Activated T-helper 17 cell treated with anti-CD3 and anti-CD28 coated beads, Interleukin-2, amount 50 U/mL, for 72 hours (primary cell): ENCODE results near the gene PTPRN2. TPM values are rescaled to one million over a fixed set of nuclear protein-coding genes. Genes with fewer than 3 reads are reported as not detected.
A peak's percentile ranks its signal among the peaks of the same experiment; 100 is the strongest.

Experiments
- ATAC-seq: fragments of 150-1000 bp; cut with Tn5 transposase; replicated peaks from 2 replicates; pipeline ENCODE4 v1.10.0; 2021; ENCODE audit warnings: mild to moderate bottlenecking, moderate library complexity
- H3K27ac Mint-ChIP-seq: one replicate; pipeline ENCODE4 v1.8.0; 2022; ENCODE audit warnings: mixed read lengths
- H3K27me3 Mint-ChIP-seq: one replicate; pipeline ENCODE4 v1.8.0; 2022; ENCODE audit warnings: mixed read lengths
- H3K36me3 Mint-ChIP-seq: one replicate; pipeline ENCODE4 v1.8.0; 2022; ENCODE audit warnings: low read depth, mild to moderate bottlenecking, mixed read lengths
- H3K4me1 Mint-ChIP-seq: one replicate; pipeline ENCODE4 v1.8.0; 2022; ENCODE audit warnings: mixed read lengths
- H3K4me3 Mint-ChIP-seq: one replicate; pipeline ENCODE4 v1.8.0; 2022; ENCODE audit warnings: mild to moderate bottlenecking, mixed read lengths
- H3K9me3 Mint-ChIP-seq: one replicate; pipeline ENCODE4 v1.8.0; 2022; ENCODE audit warnings: mixed read lengths
- total RNA-seq, 2 donors: library from RNA; stranded (reverse); gene quantifications; one replicate each; pipeline ENCODE4 v1.2.3, GENCODE V29; 2022

The PTPRN2 gene
- total RNA-seq, 2 donors from 2014 or later, result 0.48 to 1.4 TPM

GRCh38 chr7:157867685-157868305, 719.8 kb downstream of the PTPRN2 start:
- no peak overlapping the region for H3K4me3 Mint-ChIP-seq

GRCh38 chr7:157866336-157866924, 721.2 kb downstream of the PTPRN2 start:
- Mint-ChIP-seq H3K4me3 (no peak overlapping the region), H3K9me3 (no peaks in the 10 kb centered on the region), H3K27me3 (no peaks in the 10 kb centered on the region), H3K27ac (no peak overlapping the region), H3K4me1 (peaks cover under 1% of the 10 kb centered on the region), H3K36me3 (no peaks in the 10 kb centered on the region)
- no peak for ATAC-seq

More at GRCh38 chr7:157867685-157868305, 719.8 kb downstream of the PTPRN2 start:
- no peak for ATAC-seq
- H3K27ac Mint-ChIP-seq, result no peak overlapping the region
- H3K4me1 Mint-ChIP-seq, result peaks cover 9% of the 10 kb centered on the region
- no peaks in the 10 kb centered on the region for H3K27me3 Mint-ChIP-seq
- H3K36me3 Mint-ChIP-seq, result no peaks in the 10 kb centered on the region
- no peaks in the 10 kb centered on the region for H3K9me3 Mint-ChIP-seq

- no peaks in the 10 kb centered on the region for H3K9me3 Mint-ChIP-seq
- ATAC-seq, result no peak
- no peaks in the 10 kb centered on the region for H3K36me3 Mint-ChIP-seq
- H3K4me3 Mint-ChIP-seq, result no peak overlapping the region
- no peaks in the 10 kb centered on the region for H3K4me1 Mint-ChIP-seq
- H3K27ac Mint-ChIP-seq, result no peak overlapping the region
- no peaks in the 10 kb centered on the region for H3K27me3 Mint-ChIP-seq
Observed at GRCh38 chr7:157865351-157866165, 722.1 kb downstream of the PTPRN2 start.

GRCh38 chr7:157864911-157865310, 722.7 kb downstream of the PTPRN2 start:
- H3K4me1 Mint-ChIP-seq, result no peaks in the 10 kb centered on the region
- H3K27me3 Mint-ChIP-seq, result no peaks in the 10 kb centered on the region
- H3K36me3 Mint-ChIP-seq, result no peaks in the 10 kb centered on the region
- no peak for ATAC-seq
- H3K4me3 Mint-ChIP-seq, result no peak overlapping the region
- no peak overlapping the region for H3K27ac Mint-ChIP-seq
- no peaks in the 10 kb centered on the region for H3K9me3 Mint-ChIP-seq

- ATAC-seq, result no peak
- H3K4me3 Mint-ChIP-seq, result no peak overlapping the region
- no peak overlapping the region for H3K27ac Mint-ChIP-seq
- no peaks in the 10 kb centered on the region for H3K36me3 Mint-ChIP-seq
- H3K9me3 Mint-ChIP-seq, result no peaks in the 10 kb centered on the region
- no peaks in the 10 kb centered on the region for H3K27me3 Mint-ChIP-seq
- no peaks in the 10 kb centered on the region for H3K4me1 Mint-ChIP-seq
Observed at GRCh38 chr7:157863906-157864810, 723.5 kb downstream of the PTPRN2 start.

- H3K27me3 Mint-ChIP-seq, result no peaks in the 10 kb centered on the region
- no peaks in the 10 kb centered on the region for H3K36me3 Mint-ChIP-seq
- no peaks in the 10 kb centered on the region for H3K4me1 Mint-ChIP-seq
- no peak for ATAC-seq
- H3K27ac Mint-ChIP-seq, result no peak overlapping the region
- no peaks in the 10 kb centered on the region for H3K9me3 Mint-ChIP-seq
- no peak overlapping the region for H3K4me3 Mint-ChIP-seq
Observed at GRCh38 chr7:157863176-157863575, 724.4 kb downstream of the PTPRN2 start.

GRCh38 chr7:157862731-157863130, 724.9 kb downstream of the PTPRN2 start:
- no peak overlapping the region for H3K27ac Mint-ChIP-seq
- no peaks in the 10 kb centered on the region for H3K4me1 Mint-ChIP-seq
- H3K4me3 Mint-ChIP-seq, result no peak overlapping the region
- ATAC-seq, result no peak
- H3K36me3 Mint-ChIP-seq, result no peaks in the 10 kb centered on the region
- H3K9me3 Mint-ChIP-seq, result no peaks in the 10 kb centered on the region
- H3K27me3 Mint-ChIP-seq, result no peaks in the 10 kb centered on the region

- ATAC-seq, result no peak
- no peaks in the 10 kb centered on the region for H3K27me3 Mint-ChIP-seq
- no peak overlapping the region for H3K27ac Mint-ChIP-seq
- H3K9me3 Mint-ChIP-seq, result no peaks in the 10 kb centered on the region
- no peak overlapping the region for H3K4me3 Mint-ChIP-seq
- H3K4me1 Mint-ChIP-seq, result no peaks in the 10 kb centered on the region
- H3K36me3 Mint-ChIP-seq, result no peaks in the 10 kb centered on the region
Observed at GRCh38 chr7:157861551-157861950, 726.1 kb downstream of the PTPRN2 start.

GRCh38 chr7:157861031-157861491, 726.6 kb downstream of the PTPRN2 start:
- no peak overlapping the region for H3K4me3 Mint-ChIP-seq
- no peaks in the 10 kb centered on the region for H3K36me3 Mint-ChIP-seq
- H3K4me1 Mint-ChIP-seq, result no peaks in the 10 kb centered on the region
- ATAC-seq, result no peak
- no peaks in the 10 kb centered on the region for H3K27me3 Mint-ChIP-seq
- no peaks in the 10 kb centered on the region for H3K9me3 Mint-ChIP-seq
- H3K27ac Mint-ChIP-seq, result no peak overlapping the region

- Mint-ChIP-seq H3K4me1 (no peaks in the 10 kb centered on the region), H3K9me3 (no peaks in the 10 kb centered on the region), H3K36me3 (no peaks in the 10 kb centered on the region), H3K27me3 (no peaks in the 10 kb centered on the region), H3K4me3 (no peak overlapping the region), H3K27ac (no peak overlapping the region)
- no peak for ATAC-seq
Observed at GRCh38 chr7:157860406-157860805, 727.2 kb downstream of the PTPRN2 start.

- no peak overlapping the region for H3K27ac Mint-ChIP-seq
- ATAC-seq, result peak; percentile 37
- H3K27me3 Mint-ChIP-seq, result no peaks in the 10 kb centered on the region
- no peak overlapping the region for H3K4me3 Mint-ChIP-seq
- H3K36me3 Mint-ChIP-seq, result no peaks in the 10 kb centered on the region
- H3K4me1 Mint-ChIP-seq, result no peaks in the 10 kb centered on the region
- H3K9me3 Mint-ChIP-seq, result no peaks in the 10 kb centered on the region
Observed at GRCh38 chr7:157859915-157860314, 727.7 kb downstream of the PTPRN2 start.

GRCh38 chr7:157857578-157858075, 730.0 kb downstream of the PTPRN2 start:
- no peaks in the 10 kb centered on the region for H3K9me3 Mint-ChIP-seq
- no peaks in the 10 kb centered on the region for H3K4me1 Mint-ChIP-seq
- H3K27me3 Mint-ChIP-seq, result no peaks in the 10 kb centered on the region
- ATAC-seq, result peak; percentile 45
- no peak overlapping the region for H3K27ac Mint-ChIP-seq
- H3K36me3 Mint-ChIP-seq, result no peaks in the 10 kb centered on the region
- H3K4me3 Mint-ChIP-seq, result no peak overlapping the region

- no peaks in the 10 kb centered on the region for H3K9me3 Mint-ChIP-seq
- H3K4me3 Mint-ChIP-seq, result no peak overlapping the region
- H3K27me3 Mint-ChIP-seq, result no peaks in the 10 kb centered on the region
- no peaks in the 10 kb centered on the region for H3K36me3 Mint-ChIP-seq
- no peaks in the 10 kb centered on the region for H3K4me1 Mint-ChIP-seq
- H3K27ac Mint-ChIP-seq, result no peak overlapping the region
- no peak for ATAC-seq
Observed at GRCh38 chr7:157856873-157857577, 730.6 kb downstream of the PTPRN2 start.
